Vagina (tissue), 2 donors: ENCODE results near the gene PRRT2. TPM values are rescaled to one million over a fixed set of nuclear protein-coding genes. Genes with fewer than 3 reads are reported as not detected.
"Not testable (repeated sequence)": the region's sequence is repeated elsewhere in the genome, so short reads cannot be mapped to it uniquely, and the experiment has no call there.

Experiments used
- DNase-seq, 2 donors: peaks; one replicate each; pipeline ENCODE4 v3.0.0-alpha.2; 2017; ENCODE audit errors: extremely low spot score in 2 of 2
- H3K27ac ChIP-seq: fragments of 200-600 bp; sonication (generic); one replicate; pipeline ENCODE4 v1.5.1; 2019
- H3K27me3 ChIP-seq: fragments of 200-600 bp; sonication (generic); one replicate; pipeline ENCODE4 v1.5.1; 2019
- H3K36me3 ChIP-seq, 2 donors: fragments of 200-600 bp; sonication (generic); one replicate each; pipeline ENCODE4 v1.5.1; 2017 to 2019
- H3K4me1 ChIP-seq: fragments of 200-600 bp; sonication (generic); one replicate; pipeline ENCODE4 v1.5.1; 2019
- H3K4me3 ChIP-seq, 2 donors: fragments of 200-600 bp; sonication (generic); 1 replicate in 1 of 2; 2 replicates in 1 of 2; pipeline ENCODE4 v1.5.1; 2016 to 2019
- H3K9me3 ChIP-seq: fragments of 200-600 bp; sonication (generic); one replicate; pipeline ENCODE4 v1.5.1; 2019
- POLR2A ChIP-seq, 2 donors: fragments of 450-650 bp; IDR thresholded peaks; one replicate each; pipeline ENCODE4 v1.6.1; 2017; ENCODE audit warnings: antibody characterized with exemption in 2 of 2, mild to moderate bottlenecking in 2 of 2, moderate library complexity in 2 of 2
- POLR2AphosphoS5 ChIP-seq, 2 donors: sonication (generic); formaldehyde crosslinking; IDR thresholded peaks; one replicate each; pipeline ENCODE4 v1.9.0; 2017; ENCODE audit warnings: antibody characterized with exemption in 2 of 2, mild to moderate bottlenecking in 2 of 2, low read depth in 1 of 2; ENCODE audit not compliant: insufficient read depth in 1 of 2
- intact Hi-C: fragments of 100-400 bp; cut with DNase I; formaldehyde crosslinking; loops from one replicate; pipeline ENCODE4 v1.15.1; 2023
- total RNA-seq: library from RNA; depleted of rRNA; stranded (reverse); fragments of >200 nt; gene quantifications from one replicate; pipeline ENCODE4 v1.2.3, GENCODE V29; 2016
- TF ChIP-seq, protein P1 (sequence below), 3 experiments: fragments of 450-650 bp in 2 of 3; fragments of 200-600 bp in 1 of 3; sonication (generic) in 1 of 3; IDR thresholded peaks; one replicate each; pipeline ENCODE4 v1.5.1; 2017 to 2019; ENCODE audit warnings: antibody characterized with exemption in 3 of 3, mild to moderate bottlenecking in 2 of 3, moderate library complexity in 2 of 3

The PRRT2 gene
- total RNA-seq, 1 donor from 2014 or later, result 20.4 TPM

DNA sequence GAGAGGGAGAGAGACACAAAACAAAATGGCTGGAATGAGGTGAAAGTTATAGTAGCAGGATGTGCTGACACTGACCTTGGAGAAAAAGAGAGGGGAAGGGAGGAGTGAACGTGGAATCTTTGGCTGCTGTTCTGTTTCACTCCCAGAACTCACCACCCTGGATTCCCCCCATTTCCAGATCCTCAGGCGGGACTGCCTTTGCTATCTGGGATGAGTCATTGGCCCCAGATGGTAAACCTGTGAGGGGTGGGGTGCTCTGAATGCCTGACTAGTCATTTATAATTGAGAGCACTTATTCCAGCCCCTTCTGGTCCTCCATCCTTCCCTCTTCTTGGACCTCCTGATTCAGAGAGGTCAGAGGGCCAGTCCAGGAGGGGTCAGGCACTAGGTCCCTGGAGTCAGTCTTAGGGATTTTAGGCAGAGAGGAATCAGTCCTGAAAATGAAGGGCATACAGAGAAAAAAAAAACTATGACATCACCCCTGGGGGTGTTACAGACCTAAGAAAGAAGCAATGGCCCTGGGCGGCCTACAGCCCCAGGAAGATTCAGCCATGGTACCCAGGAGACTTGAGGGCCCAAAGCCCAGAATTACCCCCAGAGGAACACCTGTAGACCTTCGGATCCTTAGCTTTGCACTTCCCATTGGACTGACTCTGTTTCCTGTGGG is 36.1 kb upstream of the PRRT2 start:
- no peak for TF ChIP-seq POLR2AphosphoS5 (IDR thresholded peaks at IDR 0.05; ENCODE audit: insufficient read depth in 1 of 2, low read depth in 1 of 2)
- TF ChIP-seq, protein P1, sequence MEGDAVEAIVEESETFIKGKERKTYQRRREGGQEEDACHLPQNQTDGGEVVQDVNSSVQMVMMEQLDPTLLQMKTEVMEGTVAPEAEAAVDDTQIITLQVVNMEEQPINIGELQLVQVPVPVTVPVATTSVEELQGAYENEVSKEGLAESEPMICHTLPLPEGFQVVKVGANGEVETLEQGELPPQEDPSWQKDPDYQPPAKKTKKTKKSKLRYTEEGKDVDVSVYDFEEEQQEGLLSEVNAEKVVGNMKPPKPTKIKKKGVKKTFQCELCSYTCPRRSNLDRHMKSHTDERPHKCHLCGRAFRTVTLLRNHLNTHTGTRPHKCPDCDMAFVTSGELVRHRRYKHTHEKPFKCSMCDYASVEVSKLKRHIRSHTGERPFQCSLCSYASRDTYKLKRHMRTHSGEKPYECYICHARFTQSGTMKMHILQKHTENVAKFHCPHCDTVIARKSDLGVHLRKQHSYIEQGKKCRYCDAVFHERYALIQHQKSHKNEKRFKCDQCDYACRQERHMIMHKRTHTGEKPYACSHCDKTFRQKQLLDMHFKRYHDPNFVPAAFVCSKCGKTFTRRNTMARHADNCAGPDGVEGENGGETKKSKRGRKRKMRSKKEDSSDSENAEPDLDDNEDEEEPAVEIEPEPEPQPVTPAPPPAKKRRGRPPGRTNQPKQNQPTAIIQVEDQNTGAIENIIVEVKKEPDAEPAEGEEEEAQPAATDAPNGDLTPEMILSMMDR (IDR thresholded peaks at IDR 0.05), result no peak
- TF ChIP-seq POLR2A (IDR thresholded peaks at IDR 0.05), result no peak
- Histone ChIP-seq H3K9me3 (no peaks in the 10 kb centered on the region), H3K36me3 (no peaks in the 10 kb centered on the region), H3K4me3 (no peak overlapping the region), H3K4me1 (no peaks in the 10 kb centered on the region), H3K27me3 (no peaks in the 10 kb centered on the region), H3K27ac (no peak overlapping the region)
- no peak for DNase-seq
- intact Hi-C loops, result no loop called here

DNA sequence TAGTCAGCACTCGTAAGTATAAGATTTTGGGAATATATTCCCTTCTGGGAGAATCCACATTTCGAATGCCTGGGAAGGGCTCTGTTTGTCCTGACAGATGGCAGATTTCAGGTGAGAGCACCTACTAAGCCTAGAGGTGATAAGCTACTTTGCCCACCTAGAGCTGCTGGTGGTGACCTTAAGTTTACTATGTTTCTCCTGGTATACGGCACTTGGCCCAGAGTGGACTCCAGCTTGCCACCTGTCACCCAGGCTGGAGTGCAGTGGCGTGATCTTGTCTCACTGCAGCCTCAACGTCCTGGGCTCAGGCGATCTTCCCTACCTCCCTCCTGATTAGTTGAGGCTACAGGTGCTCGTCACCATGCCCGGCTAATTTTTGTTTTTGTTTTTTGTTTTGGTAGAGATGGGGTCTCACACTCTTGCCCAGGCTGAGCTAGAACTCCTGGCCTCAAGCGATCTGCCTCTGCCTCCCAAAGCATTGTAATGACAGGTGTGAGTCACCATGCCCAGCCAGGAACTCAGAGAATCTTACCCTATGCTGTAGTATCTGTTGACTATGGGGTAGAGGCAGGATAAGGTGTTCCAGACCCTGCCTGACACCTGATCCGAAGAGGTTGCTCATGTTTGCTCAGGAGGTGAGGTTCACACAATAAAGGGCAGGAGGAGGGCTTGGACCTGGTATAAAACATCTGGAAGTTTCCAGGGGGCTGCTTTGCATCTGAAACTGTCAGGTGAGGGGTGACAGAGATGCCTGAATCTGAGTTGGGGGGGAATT is 34.2 kb upstream of the PRRT2 start, which contains the start of gene ZG16:
Gene ZG16, plus strand, starts transcription at position 681 of the 775 bp plus-strand sequence. CDS start 1,011 bp downstream, outside the sequence.
- intact Hi-C loops, result no loop called here
- no peak for DNase-seq

DNA sequence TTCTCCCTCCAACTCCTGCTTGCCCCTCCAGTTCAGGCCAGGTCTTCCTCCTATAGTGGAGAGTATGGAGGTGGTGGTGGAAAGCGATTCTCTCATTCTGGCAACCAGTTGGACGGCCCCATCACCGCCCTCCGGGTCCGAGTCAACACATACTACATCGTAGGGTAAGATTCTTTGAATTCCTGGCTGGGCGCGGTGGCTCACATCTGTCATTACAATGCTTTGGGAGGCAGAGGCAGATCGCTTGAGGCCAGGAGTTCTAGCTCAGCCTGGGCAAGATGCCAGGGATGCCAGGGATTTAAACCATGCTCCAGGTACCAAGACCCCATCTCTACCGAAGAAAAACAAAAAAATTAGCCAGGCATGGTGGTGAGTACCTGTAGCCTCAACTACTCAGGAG is 32.5 kb upstream of the PRRT2 start:
- Histone ChIP-seq H3K4me1 (no peaks in the 10 kb centered on the region), H3K4me3 (no peak overlapping the region), H3K27ac (no peak overlapping the region), H3K9me3 (no peaks in the 10 kb centered on the region), H3K36me3 (no peaks in the 10 kb centered on the region), H3K27me3 (no peaks in the 10 kb centered on the region)
- TF ChIP-seq, protein P1 (IDR thresholded peaks at IDR 0.05), result no peak
- TF ChIP-seq POLR2AphosphoS5 (IDR thresholded peaks at IDR 0.05; ENCODE audit: insufficient read depth in 1 of 2, low read depth in 1 of 2), result no peak
- intact Hi-C loops, result no loop called here
- DNase-seq, result no peak

More for the DNA sequence above, 34.2 kb upstream of the PRRT2 start, which contains the start of gene ZG16:
- no peaks in the 10 kb centered on the region for H3K4me1 ChIP-seq
- no peaks in the 10 kb centered on the region for H3K36me3 ChIP-seq
- H3K27ac ChIP-seq, result no peak within 1 kb of the TSS
- H3K27me3 ChIP-seq, result no peaks in the 10 kb centered on the region
- H3K9me3 ChIP-seq, result no peaks in the 10 kb centered on the region
- TF ChIP-seq POLR2AphosphoS5 (IDR thresholded peaks at IDR 0.05; ENCODE audit: insufficient read depth in 1 of 2, low read depth in 1 of 2), result no peak
- TF ChIP-seq, protein P1 (IDR thresholded peaks at IDR 0.05), result no peak
- TF ChIP-seq POLR2A (IDR thresholded peaks at IDR 0.05), result no peak
- H3K4me3 ChIP-seq, result no peak within 1 kb of the TSS

DNA sequence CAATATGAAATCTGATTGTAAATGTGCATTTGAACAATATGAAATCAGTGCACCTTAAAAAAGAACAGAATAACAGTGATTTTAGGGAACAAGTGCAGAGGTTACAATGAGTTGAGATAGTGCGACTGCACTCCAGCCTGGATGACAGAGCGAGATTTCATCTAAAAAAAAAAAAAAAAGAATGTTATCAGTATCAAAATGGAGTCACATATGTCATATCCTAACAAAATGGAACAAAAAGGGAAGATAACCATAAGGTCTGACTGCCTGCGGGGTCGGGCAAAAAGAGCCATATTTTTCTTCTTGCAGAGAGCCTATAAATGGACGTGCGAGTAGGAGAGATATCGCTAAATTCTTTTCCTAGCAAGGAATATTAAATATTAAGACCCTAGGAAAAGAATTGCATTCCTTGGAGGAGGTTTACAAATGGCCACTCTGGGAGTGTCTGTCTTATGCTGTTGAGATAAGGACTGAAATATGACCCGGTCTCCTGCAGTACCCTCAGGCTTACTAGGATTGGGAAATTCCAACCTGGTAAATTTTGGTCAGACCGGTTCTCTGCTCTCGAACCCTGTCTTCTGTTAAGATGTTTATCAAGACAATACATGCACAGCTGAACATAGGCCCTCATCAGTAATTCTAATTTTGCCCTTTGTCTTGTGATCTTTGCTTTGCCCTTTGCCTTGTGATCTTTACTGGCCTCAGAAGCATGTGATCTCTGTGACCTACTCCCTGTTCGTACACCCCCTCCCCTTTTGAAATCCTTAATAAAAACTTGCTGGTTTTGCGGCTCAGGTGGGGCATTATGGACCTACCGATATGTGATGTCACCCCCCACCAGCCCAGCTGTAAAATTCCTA is 28.7 kb upstream of the PRRT2 start:
- intact Hi-C loops, H3K9me3 ChIP-seq, H3K4me3 ChIP-seq, H3K27ac ChIP-seq, H3K27me3 ChIP-seq, H3K36me3 ChIP-seq, DNase-seq: not testable (repeated sequence)
- peaks cover 12% of the 10 kb centered on the region for H3K4me1 ChIP-seq

DNA sequence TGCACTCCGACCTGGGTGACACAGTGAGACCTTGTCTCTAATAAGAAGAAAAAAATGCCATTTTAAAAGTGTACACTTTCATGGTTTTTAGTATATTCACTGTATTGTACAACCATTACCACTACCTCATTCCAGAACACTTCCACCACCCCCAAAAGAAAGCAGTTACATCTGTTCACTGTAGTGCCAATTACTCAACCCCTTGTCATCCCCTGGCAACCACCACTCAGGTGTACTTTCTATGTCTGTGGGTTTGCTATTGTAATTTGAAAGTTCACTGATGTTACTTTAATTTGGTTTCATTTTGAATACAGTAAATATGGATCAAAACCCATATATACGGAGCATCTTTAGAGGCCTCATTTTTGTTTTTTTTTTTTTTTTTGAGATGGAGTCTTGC is 27.8 kb upstream of the PRRT2 start:
- Histone ChIP-seq H3K27me3 (no peaks in the 10 kb centered on the region), H3K4me1 (peaks cover 12% of the 10 kb centered on the region), H3K4me3 (no peak overlapping the region), H3K27ac (no peak overlapping the region), H3K9me3 (no peaks in the 10 kb centered on the region), H3K36me3 (no peaks in the 10 kb centered on the region)
- DNase-seq, result no peak
- TF ChIP-seq POLR2A (IDR thresholded peaks at IDR 0.05) (no peak), POLR2AphosphoS5 (IDR thresholded peaks at IDR 0.05; ENCODE audit: insufficient read depth in 1 of 2, low read depth in 1 of 2) (no peak)
- TF ChIP-seq, protein P1 (IDR thresholded peaks at IDR 0.05), result no peak
- intact Hi-C loops, result no loop called here
